Measurements from ENCODE around the gene KCNC4.

DNA sequence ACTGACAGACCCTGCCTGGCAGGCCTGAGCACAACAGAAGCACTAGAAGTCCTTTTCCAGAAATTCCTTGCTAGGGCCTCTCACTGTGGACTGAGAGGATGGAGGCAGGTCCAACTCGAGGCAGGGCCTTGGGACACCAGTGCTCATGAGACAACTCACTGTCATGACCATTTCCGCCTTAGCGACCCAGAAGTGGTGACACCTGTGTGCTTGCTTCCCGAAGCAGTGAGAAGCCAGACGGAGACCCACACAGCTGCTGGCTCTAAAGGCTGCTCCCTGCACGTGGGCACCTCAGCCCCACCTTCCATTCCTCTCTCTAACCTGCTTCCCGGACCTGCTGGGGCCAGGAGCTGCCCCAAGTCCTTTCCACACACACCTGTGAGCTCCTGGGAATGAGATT lies 33.0 kb downstream of the KCNC4 start:
- TF ChIP-seq, protein P1, sequence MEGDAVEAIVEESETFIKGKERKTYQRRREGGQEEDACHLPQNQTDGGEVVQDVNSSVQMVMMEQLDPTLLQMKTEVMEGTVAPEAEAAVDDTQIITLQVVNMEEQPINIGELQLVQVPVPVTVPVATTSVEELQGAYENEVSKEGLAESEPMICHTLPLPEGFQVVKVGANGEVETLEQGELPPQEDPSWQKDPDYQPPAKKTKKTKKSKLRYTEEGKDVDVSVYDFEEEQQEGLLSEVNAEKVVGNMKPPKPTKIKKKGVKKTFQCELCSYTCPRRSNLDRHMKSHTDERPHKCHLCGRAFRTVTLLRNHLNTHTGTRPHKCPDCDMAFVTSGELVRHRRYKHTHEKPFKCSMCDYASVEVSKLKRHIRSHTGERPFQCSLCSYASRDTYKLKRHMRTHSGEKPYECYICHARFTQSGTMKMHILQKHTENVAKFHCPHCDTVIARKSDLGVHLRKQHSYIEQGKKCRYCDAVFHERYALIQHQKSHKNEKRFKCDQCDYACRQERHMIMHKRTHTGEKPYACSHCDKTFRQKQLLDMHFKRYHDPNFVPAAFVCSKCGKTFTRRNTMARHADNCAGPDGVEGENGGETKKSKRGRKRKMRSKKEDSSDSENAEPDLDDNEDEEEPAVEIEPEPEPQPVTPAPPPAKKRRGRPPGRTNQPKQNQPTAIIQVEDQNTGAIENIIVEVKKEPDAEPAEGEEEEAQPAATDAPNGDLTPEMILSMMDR (conservative IDR thresholded peaks at IDR 0.05; ENCODE audit: low read length) = no peak
- no peak for TF ChIP-seq EZH2phosphoT487 (IDR thresholded peaks at IDR 0.05; ENCODE audit: borderline replicate concordance, low read depth, low read length)
